Natural killer cell (primary cell): ENCODE data around the gene MMP17. TPM values are rescaled to one million over a fixed set of nuclear protein-coding genes. Genes with fewer than 3 reads are reported as not detected.

Experiments
- ATAC-seq, 3 donors: fragments of 150-1000 bp in 2 of 3; fragments of 200-7000 bp in 1 of 3; cut with Tn5 transposase; 1 replicate in 1 of 3; 2 replicates in 2 of 3; pipeline ENCODE4 v1.10.0; 2021; ENCODE audit warnings: mild to moderate bottlenecking in 2 of 3, moderate library complexity in 2 of 3
- DNase-seq, 2 donors: peaks; one replicate each; pipeline versions ENCODE4 v3.0.0 to v3.0.0-alpha.2; 2013 to 2021; ENCODE audit warnings: mixed read lengths in 1 of 2
- H3K27ac ChIP-seq: one replicate; pipeline ENCODE4 v1.5.1; 2013; ENCODE audit warnings: mild to moderate bottlenecking, low read length
- H3K27me3 ChIP-seq: one replicate; pipeline ENCODE4 v1.6.1; 2013; ENCODE audit warnings: low read length; ENCODE audit not compliant: control insufficient read depth, insufficient read depth
- H3K36me3 ChIP-seq: one replicate; pipeline ENCODE4 v1.6.1; 2013; ENCODE audit warnings: low read length; ENCODE audit not compliant: control insufficient read depth, insufficient read depth
- H3K4me1 ChIP-seq: one replicate; pipeline ENCODE4 v1.6.1; 2013; ENCODE audit warnings: low read length; ENCODE audit not compliant: control insufficient read depth, insufficient read depth
- H3K4me3 ChIP-seq: one replicate; pipeline ENCODE4 v1.5.1; 2013; ENCODE audit warnings: low read length
- H3K9me3 ChIP-seq: one replicate; pipeline ENCODE4 v1.6.1; 2013; ENCODE audit warnings: low read length; ENCODE audit not compliant: control insufficient read depth, insufficient read depth
- H3K27ac Mint-ChIP-seq, 2 donors: one replicate each; pipeline ENCODE4 v1.8.0; 2022; ENCODE audit warnings: mild to moderate bottlenecking in 2 of 2, mixed read lengths in 2 of 2, moderate library complexity in 1 of 2
- H3K27me3 Mint-ChIP-seq, 2 donors: one replicate each; pipeline ENCODE4 v1.8.0; 2022; ENCODE audit warnings: low read depth in 2 of 2, mixed read lengths in 2 of 2
- H3K36me3 Mint-ChIP-seq: one replicate; pipeline ENCODE4 v1.8.0; 2022; ENCODE audit warnings: mixed read lengths
- H3K4me1 Mint-ChIP-seq, 2 donors: one replicate each; pipeline ENCODE4 v1.8.0; 2022; ENCODE audit warnings: mixed read lengths in 2 of 2
- H3K4me3 Mint-ChIP-seq: one replicate; pipeline ENCODE4 v1.8.0; 2022; ENCODE audit warnings: mild to moderate bottlenecking, moderate library complexity, mixed read lengths
- H3K9me3 Mint-ChIP-seq, 2 donors: one replicate each; pipeline ENCODE4 v1.8.0; 2022; ENCODE audit warnings: mixed read lengths in 2 of 2
- WGBS: methylation state at CpG from one replicate; pipeline ENCODE4 v1.1.7; 2013; ENCODE audit warnings: missing lambda C conversion rate; ENCODE audit not compliant: insufficient coverage; 5-methylcytosine and 5-hydroxymethylcytosine counted together
- intact Hi-C: fragments of 100-400 bp; cut with micrococcal nuclease; formaldehyde crosslinking; loops from one replicate; pipeline ENCODE4 v1.14.2; 2022
- total RNA-seq, 4 donors: library from RNA; stranded (reverse); fragments of 120-200 nt in 1 of 4; gene quantifications; one replicate each; pipeline versions ENCODE4 v1.2.3 to v1.2.4, GENCODE V29; 2013 to 2022
- TF ChIP-seq, protein P1 (sequence below): fragments of 200-600 bp; IDR thresholded peaks from one replicate; pipeline ENCODE4 v1.8.0; 2022; ENCODE audit warnings: antibody characterized with exemption

The MMP17 gene
- total RNA-seq, 3 donors from 2014 or later (not counting 1 experiment from before 2014, with no cell fraction given) = 1.6 to 2.0 (median 1.7) TPM

GRCh38 chr12:131892711-131893604 is 64.8 kb downstream of the MMP17 start:
- TF ChIP-seq, protein P1, sequence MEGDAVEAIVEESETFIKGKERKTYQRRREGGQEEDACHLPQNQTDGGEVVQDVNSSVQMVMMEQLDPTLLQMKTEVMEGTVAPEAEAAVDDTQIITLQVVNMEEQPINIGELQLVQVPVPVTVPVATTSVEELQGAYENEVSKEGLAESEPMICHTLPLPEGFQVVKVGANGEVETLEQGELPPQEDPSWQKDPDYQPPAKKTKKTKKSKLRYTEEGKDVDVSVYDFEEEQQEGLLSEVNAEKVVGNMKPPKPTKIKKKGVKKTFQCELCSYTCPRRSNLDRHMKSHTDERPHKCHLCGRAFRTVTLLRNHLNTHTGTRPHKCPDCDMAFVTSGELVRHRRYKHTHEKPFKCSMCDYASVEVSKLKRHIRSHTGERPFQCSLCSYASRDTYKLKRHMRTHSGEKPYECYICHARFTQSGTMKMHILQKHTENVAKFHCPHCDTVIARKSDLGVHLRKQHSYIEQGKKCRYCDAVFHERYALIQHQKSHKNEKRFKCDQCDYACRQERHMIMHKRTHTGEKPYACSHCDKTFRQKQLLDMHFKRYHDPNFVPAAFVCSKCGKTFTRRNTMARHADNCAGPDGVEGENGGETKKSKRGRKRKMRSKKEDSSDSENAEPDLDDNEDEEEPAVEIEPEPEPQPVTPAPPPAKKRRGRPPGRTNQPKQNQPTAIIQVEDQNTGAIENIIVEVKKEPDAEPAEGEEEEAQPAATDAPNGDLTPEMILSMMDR = no peak
- Mint-ChIP-seq H3K36me3 (no peaks in the 10 kb centered on the region), H3K4me1 (peaks cover 0 to 21% of the 10 kb centered on the region in 2 donors), H3K27ac (no peak overlapping the region), H3K4me3 (no peak overlapping the region), H3K27me3 (peaks cover 7 to 16% of the 10 kb centered on the region in 2 donors), H3K9me3 (no peaks in the 10 kb centered on the region)
- no peaks in the 10 kb centered on the region for H3K9me3 ChIP-seq
- H3K36me3 ChIP-seq = no peaks in the 10 kb centered on the region
- H3K4me3 ChIP-seq = no peak overlapping the region
- 88% methylated on average over 26 of the region's 26 CpGs for WGBS
- intact Hi-C loops = no loop called here
- H3K27ac ChIP-seq = no peak overlapping the region
- DNase-seq = peak in 1 of 2 donors; percentile 30
- H3K27me3 ChIP-seq = no peaks in the 10 kb centered on the region
- ATAC-seq = no peak
- H3K4me1 ChIP-seq = peaks cover 21% of the 10 kb centered on the region

- peak overlapping the region; percentile 27 to 29 for H3K27ac Mint-ChIP-seq
- no peak overlapping the region for H3K27ac ChIP-seq
- intact Hi-C loops = no loop called here
Measured at GRCh38 chr12:131893605-131894312, 65.6 kb downstream of the MMP17 start.

DNA sequence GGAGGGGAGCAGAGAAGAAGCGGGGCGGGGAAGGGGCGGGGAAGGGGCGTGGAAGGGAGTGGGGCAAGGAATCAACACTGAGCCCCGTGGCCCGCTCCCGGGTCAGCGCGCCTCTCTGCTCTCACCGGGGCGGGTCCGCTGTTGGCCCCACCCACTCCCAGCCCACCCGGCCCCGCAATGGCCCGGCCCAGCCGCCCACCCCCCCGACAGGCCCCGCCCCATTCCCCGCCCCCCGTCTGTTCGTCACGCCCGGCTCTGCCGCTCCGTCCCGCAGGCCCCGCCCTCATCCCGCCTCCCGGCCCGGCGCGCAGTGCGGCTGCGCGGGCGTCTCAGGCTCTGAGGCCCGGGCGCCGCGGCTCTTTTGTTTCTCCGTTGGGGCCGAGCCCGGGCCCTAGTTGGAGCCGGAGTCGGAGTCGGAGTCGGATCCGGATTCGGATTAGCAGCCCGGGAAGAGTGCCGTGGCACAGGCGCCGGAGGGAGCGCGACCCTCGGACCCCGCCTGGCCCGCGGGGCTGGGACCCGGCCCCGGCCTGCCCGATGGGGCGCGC is 66.2 kb downstream of the MMP17 start, which contains the start of gene ULK1:
ULK1 (plus strand) TSS at position 310 of the 548 bp plus-strand sequence. CDS start 380 bp downstream, outside the sequence.
- no peaks in the 10 kb centered on the region for H3K9me3 ChIP-seq
- TF ChIP-seq, protein P1 = no peak
- ATAC-seq (peak; percentile 77 to 87 (median 78)), DNase-seq (peak; percentile 95)
- Mint-ChIP-seq H3K27ac (peak within 1 kb of the TSS; percentile 77 to 92), H3K4me1 (peaks cover 0 to 27% of the 10 kb centered on the region in 2 donors), H3K9me3 (no peaks in the 10 kb centered on the region), H3K4me3 (peak within 1 kb of the TSS; percentile 88), H3K27me3 (peaks cover 2 to 6% of the 10 kb centered on the region in 2 donors), H3K36me3 (no peaks in the 10 kb centered on the region)
- 0% methylated on average over 56 of the region's 64 CpGs for WGBS
- intact Hi-C loops = no loop called here
- H3K4me3 ChIP-seq = peak within 1 kb of the TSS; percentile 52
- no peaks in the 10 kb centered on the region for H3K27me3 ChIP-seq
- peak within 1 kb of the TSS; percentile 50 for H3K27ac ChIP-seq
- H3K4me1 ChIP-seq = peaks cover 21% of the 10 kb centered on the region
- H3K36me3 ChIP-seq = no peaks in the 10 kb centered on the region

More at GRCh38 chr12:131893605-131894312, 65.6 kb downstream of the MMP17 start:
- 58% methylated on average over 13 of the region's 19 CpGs for WGBS
- Mint-ChIP-seq H3K4me3 (peak overlapping the region; percentile 78), H3K4me1 (peaks cover 0 to 27% of the 10 kb centered on the region in 2 donors), H3K36me3 (no peaks in the 10 kb centered on the region), H3K27me3 (peaks cover 7 to 10% of the 10 kb centered on the region in 2 donors), H3K9me3 (no peaks in the 10 kb centered on the region)
- Histone ChIP-seq H3K4me1 (peaks cover 21% of the 10 kb centered on the region), H3K9me3 (no peaks in the 10 kb centered on the region), H3K4me3 (no peak overlapping the region), H3K36me3 (no peaks in the 10 kb centered on the region), H3K27me3 (no peaks in the 10 kb centered on the region)
- TF ChIP-seq, protein P1 = no peak
- ATAC-seq = no peak
- DNase-seq = peak in 1 of 2 donors; percentile 33
